NT2/D1 (cell line): Measurements from ENCODE around the gene OR6S1.

Source experiments
- SUZ12 ChIP-seq: IDR thresholded peaks from 2 replicates; pipeline ENCODE4 v1.6.1; 2011; ENCODE audit not compliant: insufficient read length, insufficient read depth; ENCODE audit errors: extremely low read depth
- YY1 ChIP-seq: IDR thresholded peaks from 2 replicates; pipeline ENCODE4 v1.6.1; 2011; ENCODE audit not compliant: insufficient read length, insufficient read depth

DNA sequence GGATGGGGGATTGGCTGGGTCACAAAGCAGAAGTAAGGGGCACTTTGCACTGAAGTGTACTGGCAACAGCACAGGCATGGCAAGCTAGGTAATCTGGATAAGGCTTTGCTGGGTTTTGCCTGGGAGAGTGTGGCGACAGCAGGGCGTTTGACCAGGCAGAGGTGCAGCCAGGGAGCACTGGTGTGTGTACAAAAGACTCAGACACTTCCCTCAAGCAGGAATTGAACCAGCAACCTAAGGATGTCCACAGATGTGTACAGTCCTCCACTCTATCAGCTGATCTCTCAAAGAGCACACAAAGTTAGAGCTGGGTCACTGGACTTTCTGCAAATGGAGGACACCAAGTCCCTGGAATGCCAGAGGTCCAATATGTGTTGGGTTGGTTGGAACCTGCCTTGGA, 27.5 kb upstream of the OR6S1 start:
- no peak for TF ChIP-seq SUZ12
- TF ChIP-seq YY1: no peak
